Measurements from ENCODE around the gene PPT1. TPM values are rescaled to one million over a fixed set of nuclear protein-coding genes. Genes with fewer than 3 reads are reported as not detected.

Gene PPT1
- total RNA-seq, 1 donor from 2014 or later: 48.3 TPM

- H3K36me3 Mint-ChIP-seq (ENCODE audit: low read depth): peaks cover 22% of the 10 kb centered on the region
- H3K4me1 Mint-ChIP-seq (ENCODE audit: low read depth): peaks cover 21% of the 10 kb centered on the region
- no peak for DNase-seq (ENCODE audit: low spot score)
- no peaks in the 10 kb centered on the region for H3K9me3 Mint-ChIP-seq (ENCODE audit: low read depth)
- no peak overlapping the region for H3K4me3 Mint-ChIP-seq (ENCODE audit: unreplicated experiment)
- no peak overlapping the region for H3K27ac Mint-ChIP-seq (ENCODE audit: unreplicated experiment)
- no peak for TF ChIP-seq CTCF (IDR thresholded peaks at IDR 0.05)
- no peaks in the 10 kb centered on the region for H3K27me3 Mint-ChIP-seq (ENCODE audit: low read depth)
Measured at GRCh38 chr1:40079774-40080400, 17.2 kb downstream of the PPT1 start.

- H3K4me1 Mint-ChIP-seq (ENCODE audit: low read depth): peaks cover 18% of the 10 kb centered on the region
- H3K27ac Mint-ChIP-seq (ENCODE audit: unreplicated experiment): no peak overlapping the region
- H3K36me3 Mint-ChIP-seq (ENCODE audit: low read depth): peaks cover 20% of the 10 kb centered on the region
- H3K27me3 Mint-ChIP-seq (ENCODE audit: low read depth): no peaks in the 10 kb centered on the region
- no peak for DNase-seq (ENCODE audit: low spot score)
- H3K9me3 Mint-ChIP-seq (ENCODE audit: low read depth): no peaks in the 10 kb centered on the region
- H3K4me3 Mint-ChIP-seq (ENCODE audit: unreplicated experiment): no peak overlapping the region
- peak; percentile 83 for TF ChIP-seq CTCF (IDR thresholded peaks at IDR 0.05)
Measured at GRCh38 chr1:40078512-40079333, 18.3 kb downstream of the PPT1 start.

GRCh38 chr1:40076895-40077312 is 20.1 kb downstream of the PPT1 start:
- DNase-seq (ENCODE audit: low spot score): no peak
- H3K9me3 Mint-ChIP-seq (ENCODE audit: low read depth): no peaks in the 10 kb centered on the region
- no peaks in the 10 kb centered on the region for H3K27me3 Mint-ChIP-seq (ENCODE audit: low read depth)
- no peak for TF ChIP-seq CTCF (IDR thresholded peaks at IDR 0.05)
- H3K27ac Mint-ChIP-seq (ENCODE audit: unreplicated experiment): peak overlapping the region; percentile 65
- peaks cover 26% of the 10 kb centered on the region for H3K36me3 Mint-ChIP-seq (ENCODE audit: low read depth)
- peaks cover 18% of the 10 kb centered on the region for H3K4me1 Mint-ChIP-seq (ENCODE audit: low read depth)
- no peak overlapping the region for H3K4me3 Mint-ChIP-seq (ENCODE audit: unreplicated experiment)

- Mint-ChIP-seq H3K27me3 (ENCODE audit: low read depth) (no peaks in the 10 kb centered on the region), H3K36me3 (ENCODE audit: low read depth) (peaks cover 34% of the 10 kb centered on the region), H3K4me3 (ENCODE audit: unreplicated experiment) (no peak overlapping the region), H3K4me1 (ENCODE audit: low read depth) (peaks cover 18% of the 10 kb centered on the region), H3K27ac (ENCODE audit: unreplicated experiment) (peak overlapping the region; percentile 66), H3K9me3 (ENCODE audit: low read depth) (no peaks in the 10 kb centered on the region)
- DNase-seq (ENCODE audit: low spot score): no peak
- no peak for TF ChIP-seq CTCF (IDR thresholded peaks at IDR 0.05)
Measured at GRCh38 chr1:40075266-40075665, 21.8 kb downstream of the PPT1 start.

GRCh38 chr1:40073062-40073461 is 24.0 kb downstream of the PPT1 start:
- no peak for TF ChIP-seq CTCF (IDR thresholded peaks at IDR 0.05)
- Mint-ChIP-seq H3K27me3 (ENCODE audit: low read depth) (no peaks in the 10 kb centered on the region), H3K27ac (ENCODE audit: unreplicated experiment) (no peak overlapping the region), H3K9me3 (ENCODE audit: low read depth) (no peaks in the 10 kb centered on the region), H3K4me1 (ENCODE audit: low read depth) (peaks cover 18% of the 10 kb centered on the region), H3K4me3 (ENCODE audit: unreplicated experiment) (no peak overlapping the region), H3K36me3 (ENCODE audit: low read depth) (peaks cover 41% of the 10 kb centered on the region)
- no peak for DNase-seq (ENCODE audit: low spot score)

Data from chondrocyte (in vitro differentiated cells).